ENCODE measurements around the gene SACM1L.
"Not testable (repeated sequence)": the region's sequence is repeated elsewhere in the genome, so short reads cannot be mapped to it uniquely, and the experiment has no call there.

The SACM1L gene

GRCh38 chr3:45695166-45695565, 6.0 kb downstream of the SACM1L start:
- not testable (repeated sequence) for FAIRE-seq

- FAIRE-seq: no peak
These were observed 11.4 kb downstream of the SACM1L start for GRCh38 chr3:45700570-45701073.

GRCh38 chr3:45701172-45701867, 12.1 kb downstream of the SACM1L start:
- no peak for FAIRE-seq

GRCh38 chr3:45704301-45704943, 15.2 kb downstream of the SACM1L start:
- no peak for FAIRE-seq

GRCh38 chr3:45705839-45706808, 16.9 kb downstream of the SACM1L start:
- no peak for FAIRE-seq

- FAIRE-seq: no peak
These were observed 22.7 kb downstream of the SACM1L start for GRCh38 chr3:45711931-45712330.

- no peak for FAIRE-seq
These were observed 23.4 kb downstream of the SACM1L start for GRCh38 chr3:45712434-45713110.

GRCh38 chr3:45715945-45716344, 26.7 kb downstream of the SACM1L start:
- FAIRE-seq: no peak

- FAIRE-seq: no peak
These were observed 27.7 kb downstream of the SACM1L start for GRCh38 chr3:45716790-45717336.

- peak; percentile 65 for FAIRE-seq
These were observed 30.7 kb downstream of the SACM1L start for GRCh38 chr3:45719655-45720487.

GRCh38 chr3:45724911-45725310, 35.7 kb downstream of the SACM1L start:
- no peak for FAIRE-seq

GRCh38 chr3:45729614-45730013, 40.4 kb downstream of the SACM1L start:
- FAIRE-seq: no peak

- no peak for FAIRE-seq
These were observed 41.4 kb downstream of the SACM1L start for GRCh38 chr3:45730409-45731154.

GRCh38 chr3:45736707-45737106, 47.5 kb downstream of the SACM1L start:
- FAIRE-seq: no peak

- no peak for FAIRE-seq
These were observed 48.0 kb downstream of the SACM1L start for GRCh38 chr3:45737234-45737633.

GRCh38 chr3:45739991-45740390, 50.8 kb downstream of the SACM1L start:
- FAIRE-seq: no peak

- FAIRE-seq: no peak
These were observed 52.1 kb downstream of the SACM1L start for GRCh38 chr3:45741247-45741646.

- no peak for FAIRE-seq
These were observed 52.7 kb downstream of the SACM1L start for GRCh38 chr3:45741742-45742460.

- no peak for FAIRE-seq
These were observed 53.4 kb downstream of the SACM1L start for GRCh38 chr3:45742461-45743089.
